Natural killer cell treated with Interleukin-12 subunit alpha and Interleukin-12 subunit beta and Interleukin-15 and Interleukin-18, amount 100 ng/mL, for 72 hours (primary cell): Measurements from ENCODE around the gene ERMN. TPM values are rescaled to one million over a fixed set of nuclear protein-coding genes. Genes with fewer than 3 reads are reported as not detected.

Source experiments
- total RNA-seq, 2 donors: library from RNA; stranded (reverse); gene quantifications; one replicate each; pipeline ENCODE4 v1.2.3, GENCODE V29; 2022

The ERMN gene
- total RNA-seq, 2 donors from 2014 or later: 7.4 to 8.8 TPM

Other genes with a start within 250 kb of the ERMN start
- gene GALNT5, start 68.1 kb downstream of the ERMN start, total RNA-seq: under 1 TPM; 0.10 to 0.14 TPM
- gene CYTIP, start 118.3 kb upstream of the ERMN start, total RNA-seq: 1,000 to 10,000 TPM in 1 of 2 donors, 100 to 1,000 TPM in 1; 755 to 1,319 TPM